Measurements from ENCODE around the gene RPS5.

RPS5 gene

GRCh38 chr19:58349590-58349989 is 37.5 kb upstream of the RPS5 start:
- H3K4me3 ChIP-seq (replicated peaks; ENCODE audit: low read depth, low read length): no peak overlapping the region
- no peak for TF ChIP-seq CTCF (IDR thresholded peaks at IDR 0.05; ENCODE audit: low read depth, low read length, missing control alignments)
- DNase-seq (ENCODE audit: extremely low read depth, low read depth): no peak

GRCh38 chr19:58350001-58350861 is 36.8 kb upstream of the RPS5 start:
- TF ChIP-seq CTCF (IDR thresholded peaks at IDR 0.05; ENCODE audit: low read depth, low read length, missing control alignments): no peak
- no peak overlapping the region for H3K4me3 ChIP-seq (replicated peaks; ENCODE audit: low read depth, low read length)
- DNase-seq (ENCODE audit: extremely low read depth, low read depth): no peak

GRCh38 chr19:58350871-58351557 is 36.1 kb upstream of the RPS5 start:
- no peak overlapping the region for H3K4me3 ChIP-seq (replicated peaks; ENCODE audit: low read depth, low read length)
- no peak for TF ChIP-seq CTCF (IDR thresholded peaks at IDR 0.05; ENCODE audit: low read depth, low read length, missing control alignments)
- no peak for DNase-seq (ENCODE audit: extremely low read depth, low read depth)

- no peak for TF ChIP-seq CTCF (IDR thresholded peaks at IDR 0.05; ENCODE audit: low read depth, low read length, missing control alignments)
- no peak for DNase-seq (ENCODE audit: extremely low read depth, low read depth)
- no peak overlapping the region for H3K4me3 ChIP-seq (replicated peaks; ENCODE audit: low read depth, low read length)
These were observed 35.6 kb upstream of the RPS5 start for GRCh38 chr19:58351558-58351878.

GRCh38 chr19:58351990-58352755 is 34.9 kb upstream of the RPS5 start:
- H3K4me3 ChIP-seq (replicated peaks; ENCODE audit: low read depth, low read length): no peak overlapping the region
- no peak for DNase-seq (ENCODE audit: extremely low read depth, low read depth)
- TF ChIP-seq CTCF (IDR thresholded peaks at IDR 0.05; ENCODE audit: low read depth, low read length, missing control alignments): no peak

- no peak for TF ChIP-seq CTCF (IDR thresholded peaks at IDR 0.05; ENCODE audit: low read depth, low read length, missing control alignments)
- H3K4me3 ChIP-seq (replicated peaks; ENCODE audit: low read depth, low read length): no peak within 1 kb of the TSS
- DNase-seq (ENCODE audit: extremely low read depth, low read depth): no peak
These were observed 34.1 kb upstream of the RPS5 start, which contains the start of gene A1BG for GRCh38 chr19:58352760-58353671. Gene A1BG (minus strand): TSS chr19:58353492. CDS start chr19:58353437, 55 bp downstream.

Data from HFF-Myc (cell line).